ENCODE measurements around the gene TSC2. TPM values are rescaled to one million over a fixed set of nuclear protein-coding genes. Genes with fewer than 3 reads are reported as not detected.

Gene TSC2
- total RNA-seq, 1 experiment from 2014 or later: 134 TPM

DNA sequence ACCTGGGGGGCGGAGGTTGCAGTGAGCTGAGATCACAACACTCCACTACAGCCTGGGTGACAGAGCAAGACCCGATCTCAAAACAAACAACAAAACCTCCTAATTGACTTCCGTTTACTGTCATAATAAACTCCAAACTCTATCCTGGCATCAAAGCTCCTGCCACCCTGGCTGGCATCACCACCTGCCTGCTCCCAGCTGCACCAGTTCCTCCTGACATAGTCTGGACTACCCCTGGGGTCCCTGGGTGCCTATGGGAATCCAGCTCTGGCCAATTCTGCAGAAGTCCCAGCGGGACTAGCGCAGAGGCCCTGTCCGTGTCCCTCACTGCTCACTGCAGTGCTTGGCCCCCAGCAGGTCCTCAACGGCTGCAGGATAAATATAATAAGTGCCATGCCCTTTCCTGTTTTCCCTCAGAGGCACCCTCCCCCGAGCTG is 874 bp upstream of the TSC2 start:
- Mint-ChIP-seq H3K27me3 (ENCODE audit: low read depth) (no peaks in the 10 kb centered on the region), H3K4me3 (peak overlapping the region; percentile 91), H3K27ac (peak overlapping the region; percentile 54), H3K9me3 (no peaks in the 10 kb centered on the region), H3K36me3 (peaks cover 3% of the 10 kb centered on the region; the same call in 1 of the 2 replicates), H3K4me1 (peaks cover 10% of the 10 kb centered on the region)
- ATAC-seq (peak; percentile 4; the same call in 1 of the 2 replicates), DNase-seq (ENCODE audit: low spot score) (no peak)
- ChIA-PET POLR2A (interaction anchor here (0.9 to 1.4 kb wide), 2 partner anchors 86 to 163 kb away, joined by 4 to 5 read pairs; partner anchors contain the start of gene BRICD5), CTCF (interaction anchor here (1.3 to 3.6 kb wide), 7 partner anchors 10 to 94 kb away, joined by 3 to 27 read pairs (median 17); no protein-coding TSS in a partner anchor)
- TF ChIP-seq FOXK1 (CRISPR knock-in tag; IDR thresholded peaks at IDR 0.05): no peak
- TF ChIP-seq NR2C2 (CRISPR knock-in tag; IDR thresholded peaks at IDR 0.05): no peak
- no peak for TF ChIP-seq NFE2L1 (CRISPR knock-in tag; IDR thresholded peaks at IDR 0.05)

DNA sequence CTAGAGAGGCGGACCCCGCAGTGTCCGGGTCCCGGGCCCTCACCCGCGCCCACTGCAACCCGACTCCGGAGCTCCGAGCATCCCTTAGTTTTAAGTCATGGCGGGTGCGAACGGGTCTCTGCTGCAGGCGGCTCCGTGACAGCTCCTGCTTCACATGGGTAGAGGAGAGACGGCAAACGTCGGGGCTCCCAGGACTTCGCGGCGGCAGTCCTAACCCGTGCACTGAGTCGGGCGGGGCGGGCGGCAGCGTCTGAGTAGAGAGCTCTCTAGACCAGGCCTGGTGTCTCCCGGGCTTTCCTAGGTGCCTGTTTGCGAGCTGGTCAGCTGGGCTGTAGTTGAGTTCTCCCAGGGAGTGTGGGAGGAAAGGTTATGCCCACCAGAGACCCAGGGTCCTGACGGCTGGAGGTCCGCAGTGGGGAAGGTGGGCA is 345 bp downstream of the TSC2 start:
- Mint-ChIP-seq H3K36me3 (peaks cover 3% of the 10 kb centered on the region; the same call in 1 of the 2 replicates), H3K9me3 (no peaks in the 10 kb centered on the region), H3K27me3 (ENCODE audit: low read depth) (no peaks in the 10 kb centered on the region), H3K4me3 (peak overlapping the region; percentile 91), H3K27ac (no peak overlapping the region), H3K4me1 (peaks cover 10% of the 10 kb centered on the region)
- CTCF ChIA-PET: interaction anchor here (0.6 to 3.6 kb wide), 19 partner anchors 8 to 265 kb away, joined by 3 to 27 read pairs (median 3); partner anchors contain the start of genes NPW, NUBP2, PKD1 and RPS2
- TF ChIP-seq ARID4B (CRISPR knock-in tag; IDR thresholded peaks at IDR 0.05; ENCODE audit: borderline replicate concordance) (0 out of 2 replicates have a peak, but pooled peaks have one; percentile 5), JUN (CRISPR knock-in tag; IDR thresholded peaks at IDR 0.05) (no peak)
- peak; percentile 11 for ATAC-seq
- no peak for DNase-seq (ENCODE audit: low spot score)
- POLR2A ChIA-PET: interaction anchor here (0.8 to 1.3 kb wide), 4 partner anchors 43 to 107 kb away, joined by 3 to 4 read pairs (median 4); partner anchors contain the start of genes TBL3 and TRAF7

DNA sequence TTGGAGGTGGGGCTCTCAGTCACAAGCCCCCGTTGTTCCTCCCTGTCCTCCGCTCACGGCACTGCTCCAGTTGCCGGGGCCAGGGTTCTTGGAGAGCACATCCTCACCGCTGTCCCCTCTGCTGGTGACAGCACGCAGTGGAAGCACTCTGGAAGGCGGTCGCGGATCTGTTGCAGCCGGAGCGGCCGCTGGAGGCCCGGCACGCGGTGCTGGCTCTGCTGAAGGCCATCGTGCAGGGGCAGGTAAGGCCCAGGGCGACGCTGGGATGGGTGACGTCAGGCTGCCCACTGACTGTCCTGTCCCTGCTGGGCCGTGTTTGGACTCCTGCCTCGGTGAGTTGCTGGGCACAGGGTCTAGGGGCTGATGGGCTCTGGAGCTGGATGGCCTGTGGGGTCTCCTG is 5.4 kb downstream of the TSC2 start:
- Mint-ChIP-seq H3K36me3 (peaks cover 3% of the 10 kb centered on the region; the same call in 1 of the 2 replicates), H3K4me3 (no peak overlapping the region), H3K27ac (no peak overlapping the region), H3K9me3 (no peaks in the 10 kb centered on the region), H3K4me1 (peaks cover 6% of the 10 kb centered on the region; the same call in 1 of the 2 replicates), H3K27me3 (ENCODE audit: low read depth) (no peaks in the 10 kb centered on the region)
- DNase-seq (ENCODE audit: low spot score): no peak
- POLR2A ChIA-PET: no interaction called here
- CTCF ChIA-PET: no interaction called here
- ATAC-seq: no peak
- TF ChIP-seq, protein P1, sequence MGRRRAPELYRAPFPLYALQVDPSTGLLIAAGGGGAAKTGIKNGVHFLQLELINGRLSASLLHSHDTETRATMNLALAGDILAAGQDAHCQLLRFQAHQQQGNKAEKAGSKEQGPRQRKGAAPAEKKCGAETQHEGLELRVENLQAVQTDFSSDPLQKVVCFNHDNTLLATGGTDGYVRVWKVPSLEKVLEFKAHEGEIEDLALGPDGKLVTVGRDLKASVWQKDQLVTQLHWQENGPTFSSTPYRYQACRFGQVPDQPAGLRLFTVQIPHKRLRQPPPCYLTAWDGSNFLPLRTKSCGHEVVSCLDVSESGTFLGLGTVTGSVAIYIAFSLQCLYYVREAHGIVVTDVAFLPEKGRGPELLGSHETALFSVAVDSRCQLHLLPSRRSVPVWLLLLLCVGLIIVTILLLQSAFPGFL (CRISPR knock-in tag; IDR thresholded peaks at IDR 0.05; ENCODE audit: borderline replicate concordance): no peak
- TF ChIP-seq ZNF532 (CRISPR knock-in tag; IDR thresholded peaks at IDR 0.05; ENCODE audit: borderline replicate concordance): no peak
- TF ChIP-seq TEAD1 (CRISPR knock-in tag; IDR thresholded peaks at IDR 0.05): no peak
- TF ChIP-seq, protein P2, sequence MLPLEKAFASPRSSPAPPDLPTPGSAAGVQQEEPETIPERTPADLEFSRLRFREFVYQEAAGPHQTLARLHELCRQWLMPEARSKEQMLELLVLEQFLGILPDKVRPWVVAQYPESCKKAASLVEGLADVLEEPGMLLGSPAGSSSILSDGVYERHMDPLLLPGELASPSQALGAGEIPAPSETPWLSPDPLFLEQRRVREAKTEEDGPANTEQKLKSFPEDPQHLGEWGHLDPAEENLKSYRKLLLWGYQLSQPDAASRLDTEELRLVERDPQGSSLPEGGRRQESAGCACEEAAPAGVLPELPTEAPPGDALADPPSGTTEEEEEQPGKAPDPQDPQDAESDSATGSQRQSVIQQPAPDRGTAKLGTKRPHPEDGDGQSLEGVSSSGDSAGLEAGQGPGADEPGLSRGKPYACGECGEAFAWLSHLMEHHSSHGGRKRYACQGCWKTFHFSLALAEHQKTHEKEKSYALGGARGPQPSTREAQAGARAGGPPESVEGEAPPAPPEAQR (CRISPR knock-in tag; IDR thresholded peaks at IDR 0.05): no peak
- TF ChIP-seq, protein P3, sequence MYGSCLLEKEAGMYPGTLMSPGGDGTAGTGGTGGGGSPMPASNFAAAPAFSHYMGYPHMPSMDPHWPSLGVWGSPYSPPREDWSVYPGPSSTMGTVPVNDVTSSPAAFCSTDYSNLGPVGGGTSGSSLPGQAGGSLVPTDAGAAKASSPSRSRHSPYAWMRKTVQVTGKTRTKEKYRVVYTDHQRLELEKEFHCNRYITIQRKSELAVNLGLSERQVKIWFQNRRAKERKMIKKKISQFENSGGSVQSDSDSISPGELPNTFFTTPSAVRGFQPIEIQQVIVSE (CRISPR knock-in tag; IDR thresholded peaks at IDR 0.05; ENCODE audit: borderline replicate concordance): no peak
- no peak for TF ChIP-seq ZNF263 (CRISPR knock-in tag; IDR thresholded peaks at IDR 0.05; ENCODE audit: low read depth)
- no peak for TF ChIP-seq OVOL2 (CRISPR knock-in tag; IDR thresholded peaks at IDR 0.05; ENCODE audit: borderline replicate concordance)
- TF ChIP-seq ETV6 (CRISPR knock-in tag; IDR thresholded peaks at IDR 0.05): no peak
- no peak for TF ChIP-seq ZNF138 (CRISPR knock-in tag; conservative IDR thresholded peaks at IDR 0.05)
- no peak for TF ChIP-seq ZNF317 (CRISPR knock-in tag; IDR thresholded peaks at IDR 0.05; ENCODE audit: borderline replicate concordance, low read depth)
- no peak for TF ChIP-seq ATF1 (CRISPR knock-in tag; IDR thresholded peaks at IDR 0.05)
- no peak for TF ChIP-seq JUN (CRISPR knock-in tag; IDR thresholded peaks at IDR 0.05)
- no peak for TF ChIP-seq MXD4 (CRISPR knock-in tag; IDR thresholded peaks at IDR 0.05; ENCODE audit: borderline replicate concordance)
